ENCODE results near the gene SPAG8.

- TF ChIP-seq CTCF (conservative IDR thresholded peaks at IDR 0.05; ENCODE audit: low read length) (no peak), EZH2phosphoT487 (IDR thresholded peaks at IDR 0.05; ENCODE audit: borderline replicate concordance) (no peak)
Observed at GRCh38 chr9:35791297-35791921, 20.7 kb downstream of the SPAG8 start, which contains the start of gene NPR2.

Data from Loucy (cell line).